ENCODE measurements around the gene CLPTM1L. TPM values are rescaled to one million over a fixed set of nuclear protein-coding genes. Genes with fewer than 3 reads are reported as not detected.
A peak's percentile ranks its signal among the peaks of the same experiment; 100 is the strongest.

CLPTM1L gene
- total and polyA plus RNA-seq, 9 of the 15 experiments (the other 6 are each of a cell fraction or from before 2014, with no cell fraction given) = 3.5 to 217 (median 177) TPM

- no TSS peak for BruUV-seq (replicated peaks)
- intact Hi-C loops (cut with micrococcal nuclease) (no loop called here), in situ Hi-C loops (cut with MboI) (no loop called here)
- DNase-seq (ENCODE audit: extremely low read depth in 1 of 4, low spot score in 3 of 4) (no peak), ATAC-seq (no peak), FAIRE-seq (no peak)
- H3K4me2 ChIP-seq (ENCODE audit: insufficient read depth, low read length) = no peak overlapping the region
- H3K4me1 ChIP-seq (replicated peaks in 1 of 2; ENCODE audit: control insufficient read depth in 2 of 2, insufficient read depth in 2 of 2, low read length in 2 of 2) = peaks cover 0 to 13% of the 10 kb centered on the region in 2 experiments; a peak in 2 of 5 replicates
- 0 out of 4 replicates have a peak overlapping the region, but pooled peaks of 1 of the 2 experiments have one; percentile 10 for H3K9ac ChIP-seq (ENCODE audit: insufficient read depth in 1 of 2, low read depth in 2 of 2, low read length in 2 of 2)
- 0 out of 2 replicates have a peak, but pooled peaks cover 6% of the 10 kb centered on the region for H3K9me3 ChIP-seq (replicated peaks; ENCODE audit: control insufficient read depth, insufficient read depth, low read depth, low read length)
- H3K4me3 ChIP-seq = no peak overlapping the region
- no peaks in the 10 kb centered on the region for H3K79me2 ChIP-seq (ENCODE audit: control insufficient read depth, insufficient read depth, low read length)
- H3K27ac ChIP-seq (ENCODE audit: extremely low read depth, low read depth, low read length) = no peak overlapping the region
- H3K36me3 ChIP-seq (ENCODE audit: control insufficient read depth, insufficient read depth, low read length) = no peaks in the 10 kb centered on the region
- ChIA-PET POLR2A (interaction anchor here (0.6 kb wide), 1 partner anchor 11 kb away, joined by 3 read pairs; no protein-coding TSS in a partner anchor), CTCF (ENCODE audit: low intra/inter-chr PET ratio) (interaction anchor here (0.8 kb wide), 1 partner anchor 10 kb away, joined by 4 read pairs; no protein-coding TSS in a partner anchor)
- no peaks in the 10 kb centered on the region for H3K9me1 ChIP-seq (ENCODE audit: control insufficient read depth, insufficient read depth, low read length)
- H2AFZ ChIP-seq (ENCODE audit: low read depth, low read length) = no peak overlapping the region
- no peaks in the 10 kb centered on the region for H4K20me1 ChIP-seq (replicated peaks; ENCODE audit: control insufficient read depth, insufficient read depth, low read length)
- 12% methylated on average over 23 of the region's 23 CpGs for WGBS (ENCODE audit: insufficient coverage, low coverage, missing lambda C conversion rate)
- H3K27me3 ChIP-seq (ENCODE audit: control insufficient read depth in 2 of 2, insufficient read depth in 2 of 2, low read length in 2 of 2) = peaks cover 64 to 83% of the 10 kb centered on the region in 2 experiments
- TF ChIP-seq DEAF1 (CRISPR knock-in tag; IDR thresholded peaks at IDR 0.05) = no peak
- TF ChIP-seq ZNF217 (CRISPR knock-in tag; IDR thresholded peaks at IDR 0.05) = no peak
- peak; percentile 91 for TF ChIP-seq ZNF121 (CRISPR knock-in tag; conservative IDR thresholded peaks at IDR 0.05)
- no peak for TF ChIP-seq PML (IDR thresholded peaks at IDR 0.05; ENCODE audit: low read length)
- TF ChIP-seq FOSL1 (tag; conservative IDR thresholded peaks at IDR 0.05) = peak; percentile 47
- peak; percentile 39; the same call in 1 of the 2 replicates for TF ChIP-seq JUND (IDR thresholded peaks at IDR 0.05; ENCODE audit: borderline replicate concordance, low read depth, low read length)
- TF ChIP-seq JUND (tag; IDR thresholded peaks at IDR 0.05; ENCODE audit: borderline replicate concordance, low read depth, low read length) = no peak
- TF ChIP-seq CTBP1 (IDR thresholded peaks at IDR 0.05; ENCODE audit: borderline replicate concordance) = no peak
- no peak for TF ChIP-seq CC2D1A (IDR thresholded peaks at IDR 0.05)
- TF ChIP-seq ZNF197 (CRISPR knock-in tag; IDR thresholded peaks at IDR 0.05; ENCODE audit: low read depth) = no peak
- TF ChIP-seq CXXC5 (CRISPR knock-in tag; IDR thresholded peaks at IDR 0.05) = no peak
- TF ChIP-seq ATF3 (IDR thresholded peaks at IDR 0.05) = peak; percentile 35; the same call in 1 of the 2 replicates
- no peak for TF ChIP-seq ATF3 (CRISPR knock-in tag; conservative IDR thresholded peaks at IDR 0.05)
- TF ChIP-seq RUNX1 (IDR thresholded peaks at IDR 0.05; ENCODE audit: low read depth) = no peak
- no peak for TF ChIP-seq CBFB (CRISPR knock-in tag; IDR thresholded peaks at IDR 0.05)
- TF ChIP-seq POLR3G (IDR thresholded peaks at IDR 0.05; ENCODE audit: extremely low read depth, insufficient read length, insufficient replicate concordance) = no peak
- TF ChIP-seq CEBPG (CRISPR knock-in tag; IDR thresholded peaks at IDR 0.05) = no peak
- TF ChIP-seq CEBPG (tag; conservative IDR thresholded peaks at IDR 0.05 in 1 of 2, IDR thresholded peaks at IDR 0.05 in 1 of 2) = 0 out of 4 replicates have a peak, but pooled peaks of 1 of the 2 experiments have one; percentile 15
Observed at GRCh38 chr5:1375871-1376810, 31.2 kb upstream of the CLPTM1L start.

Data from K562 (cell line).